Muscle layer of duodenum (tissue), 2 donors: Measurements from ENCODE around the gene PBRM1.

Experiments used
- H3K27ac ChIP-seq: one replicate; pipeline ENCODE4 v1.7.0; 2013; ENCODE audit warnings: mild to moderate bottlenecking, low read length
- H3K27me3 ChIP-seq: one replicate; pipeline ENCODE4 v1.7.0; 2013; ENCODE audit warnings: low read depth, mild to moderate bottlenecking, control low read depth, low read length
- H3K36me3 ChIP-seq, 2 donors: one replicate each; pipeline ENCODE4 v1.7.0; 2013; ENCODE audit warnings: low read length in 2 of 2, control low read depth in 1 of 2, mild to moderate bottlenecking in 1 of 2; ENCODE audit not compliant: insufficient read depth in 2 of 2, control insufficient read depth in 1 of 2
- H3K4me1 ChIP-seq, 2 donors: one replicate each; pipeline ENCODE4 v1.7.0; 2013; ENCODE audit warnings: low read length in 2 of 2, mild to moderate bottlenecking in 2 of 2, control low read depth in 1 of 2, moderate library complexity in 1 of 2; ENCODE audit not compliant: insufficient read depth in 2 of 2, control insufficient read depth in 1 of 2
- H3K4me3 ChIP-seq, 2 donors: one replicate each; pipeline ENCODE4 v1.7.0; 2013; ENCODE audit warnings: low read length in 2 of 2, low read depth in 1 of 2, mild to moderate bottlenecking in 1 of 2
- H3K9me3 ChIP-seq, 2 donors: one replicate each; pipeline ENCODE4 v1.7.0; 2013; ENCODE audit warnings: low read length in 2 of 2, control low read depth in 1 of 2, mild to moderate bottlenecking in 1 of 2; ENCODE audit not compliant: control insufficient read depth in 1 of 2
- donor health status: healthy.

The PBRM1 gene

DNA sequence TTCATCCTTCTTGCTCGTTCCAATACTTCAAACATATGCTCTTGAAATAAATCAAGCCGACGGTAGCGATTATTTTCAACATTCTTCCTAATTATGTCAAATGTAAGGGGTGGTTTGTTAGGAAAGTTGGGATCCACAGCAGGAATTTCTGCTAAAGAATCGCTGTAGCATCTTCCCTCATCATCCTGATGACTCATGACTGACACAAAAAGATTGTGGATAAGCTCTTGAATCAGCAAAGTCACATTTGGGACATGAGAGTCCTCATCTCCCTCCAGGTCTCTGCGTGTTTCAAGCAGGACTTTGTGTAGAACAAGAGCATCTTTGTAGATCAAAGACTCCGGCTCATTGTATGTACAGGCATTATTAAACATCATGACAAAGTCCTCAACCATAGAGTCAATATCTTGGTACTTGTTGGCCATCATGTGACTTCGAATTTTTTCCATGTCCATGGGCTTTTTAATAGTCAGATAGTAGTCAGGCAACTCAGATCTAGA, 76.3 kb downstream of the PBRM1 start:
- no peaks in the 10 kb centered on the region for H3K27me3 ChIP-seq
- H3K4me3 ChIP-seq, result no peak overlapping the region
- H3K4me1 ChIP-seq, result peaks cover 0 to 4% of the 10 kb centered on the region in 2 donors
- H3K36me3 ChIP-seq, result peaks cover 23 to 39% of the 10 kb centered on the region in 2 donors
- no peaks in the 10 kb centered on the region for H3K9me3 ChIP-seq
- H3K27ac ChIP-seq, result no peak overlapping the region

DNA sequence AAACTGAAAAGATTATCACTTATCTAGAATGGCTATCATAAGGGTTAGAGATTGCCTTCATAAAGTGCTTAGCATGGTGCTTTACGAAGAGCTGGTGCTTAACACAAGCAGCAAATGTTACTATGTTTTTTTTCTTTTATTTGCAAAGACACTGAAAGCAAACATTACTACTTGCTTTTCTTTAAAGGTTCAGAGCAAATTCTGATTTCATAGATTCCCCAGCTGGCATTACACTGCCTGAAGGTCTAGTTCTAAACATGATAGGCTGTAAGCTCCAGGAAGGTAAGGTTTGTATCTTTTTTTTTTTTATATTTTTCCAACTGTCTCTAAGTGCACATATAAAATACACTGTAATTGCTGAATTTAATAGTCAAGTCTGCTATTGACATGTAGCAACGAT, 77.4 kb downstream of the PBRM1 start:
- Histone ChIP-seq H3K4me1 (peaks cover 0 to 4% of the 10 kb centered on the region in 2 donors), H3K27me3 (no peaks in the 10 kb centered on the region), H3K27ac (no peak overlapping the region), H3K9me3 (no peaks in the 10 kb centered on the region), H3K36me3 (peaks cover 32 to 42% of the 10 kb centered on the region in 2 donors), H3K4me3 (no peak overlapping the region)

DNA sequence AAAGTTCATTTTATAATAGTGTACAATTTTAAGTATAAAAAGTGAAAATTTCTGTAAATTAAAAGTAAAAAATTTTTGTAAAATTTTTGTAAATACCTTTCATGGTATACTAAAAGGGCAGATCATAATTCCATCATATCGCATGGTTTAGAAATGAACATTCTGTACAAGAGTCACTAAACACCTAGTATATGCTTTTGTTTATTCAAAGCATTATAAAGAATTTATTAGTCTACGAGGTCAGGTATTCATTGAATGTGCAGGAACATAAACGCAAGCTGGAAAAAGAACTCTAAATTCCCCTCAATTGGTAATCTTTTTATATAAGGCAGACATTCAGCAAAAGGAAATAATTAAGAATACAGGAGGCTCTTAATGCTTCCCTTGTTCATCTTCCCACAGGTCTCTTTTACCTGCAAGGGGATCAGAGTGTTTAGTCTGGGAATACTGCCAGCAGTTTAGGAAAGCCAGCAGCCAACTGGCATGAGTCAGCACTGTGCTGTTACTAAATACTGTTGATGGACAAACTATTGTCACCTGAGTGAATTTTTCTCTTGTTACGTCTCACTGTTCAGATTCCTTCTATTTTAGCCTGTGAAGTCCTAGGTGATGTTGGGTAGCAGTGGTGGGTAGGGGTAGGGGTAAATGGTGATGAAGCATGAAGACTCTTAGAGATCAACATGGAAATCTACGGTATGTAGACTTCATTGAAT, 79.2 kb downstream of the PBRM1 start:
- peaks cover 0 to 4% of the 10 kb centered on the region in 2 donors for H3K4me1 ChIP-seq
- H3K36me3 ChIP-seq, result peaks cover 49 to 55% of the 10 kb centered on the region in 2 donors
- H3K27ac ChIP-seq, result no peak overlapping the region
- no peaks in the 10 kb centered on the region for H3K9me3 ChIP-seq
- H3K27me3 ChIP-seq, result no peaks in the 10 kb centered on the region
- no peak overlapping the region for H3K4me3 ChIP-seq

DNA sequence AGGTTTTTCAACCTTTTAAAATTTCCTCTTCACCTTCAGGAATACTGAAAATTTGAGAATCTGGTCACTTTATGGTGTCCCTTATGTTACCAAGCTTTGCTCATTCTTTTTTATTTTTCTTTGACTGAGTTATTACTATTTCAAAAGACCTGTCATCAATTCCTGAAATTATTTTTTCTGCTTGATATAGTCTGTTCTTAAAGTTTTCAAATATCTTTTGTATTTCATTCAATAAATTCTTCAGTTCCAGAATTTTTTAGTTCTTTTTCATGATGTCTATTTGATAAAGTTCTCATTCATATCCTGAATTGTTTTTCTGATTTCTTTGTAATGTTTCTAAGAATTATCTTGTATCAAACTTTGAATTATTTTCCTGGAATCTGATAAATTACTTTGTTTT, 85.5 kb downstream of the PBRM1 start:
- Histone ChIP-seq H3K9me3 (peaks cover 0 to 4% of the 10 kb centered on the region in 2 donors), H3K36me3 (peaks cover 34 to 50% of the 10 kb centered on the region in 2 donors), H3K4me1 (no peaks in the 10 kb centered on the region), H3K27ac (no peak overlapping the region), H3K4me3 (no peak overlapping the region), H3K27me3 (no peaks in the 10 kb centered on the region)

DNA sequence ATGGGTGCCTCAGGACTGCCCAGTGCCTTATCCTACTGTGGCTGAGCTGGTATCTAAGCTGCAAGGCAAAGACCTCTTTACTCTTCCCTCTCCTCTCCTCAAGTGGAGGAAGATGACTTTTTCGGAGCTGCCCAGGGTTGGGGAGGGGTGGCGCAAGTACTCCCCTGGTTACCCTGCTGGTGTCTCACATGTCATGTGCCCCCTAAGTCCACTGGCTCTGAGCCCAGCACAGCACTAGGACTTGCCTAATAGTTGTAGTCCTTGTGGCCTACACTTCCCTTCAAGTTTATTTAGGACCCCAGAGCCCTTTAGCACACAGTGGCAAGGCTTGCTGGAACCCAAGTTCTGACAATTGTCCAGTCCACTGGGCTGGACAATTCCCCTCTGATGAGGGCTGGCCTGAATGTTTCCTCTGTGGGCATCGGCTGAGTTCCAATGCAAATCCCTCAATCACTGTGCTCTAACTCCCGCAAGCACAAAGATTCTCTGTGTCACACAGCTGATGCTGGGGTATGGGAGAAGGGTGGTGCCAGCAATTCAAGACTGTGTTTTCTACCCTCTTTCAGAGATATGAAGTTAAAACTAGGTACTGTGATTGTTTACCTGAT, 89.0 kb downstream of the PBRM1 start:
- Histone ChIP-seq H3K36me3 (peaks cover 11 to 27% of the 10 kb centered on the region in 2 donors), H3K4me1 (no peaks in the 10 kb centered on the region), H3K9me3 (peaks cover 0 to 4% of the 10 kb centered on the region in 2 donors), H3K27ac (no peak overlapping the region), H3K4me3 (no peak overlapping the region), H3K27me3 (no peaks in the 10 kb centered on the region)

DNA sequence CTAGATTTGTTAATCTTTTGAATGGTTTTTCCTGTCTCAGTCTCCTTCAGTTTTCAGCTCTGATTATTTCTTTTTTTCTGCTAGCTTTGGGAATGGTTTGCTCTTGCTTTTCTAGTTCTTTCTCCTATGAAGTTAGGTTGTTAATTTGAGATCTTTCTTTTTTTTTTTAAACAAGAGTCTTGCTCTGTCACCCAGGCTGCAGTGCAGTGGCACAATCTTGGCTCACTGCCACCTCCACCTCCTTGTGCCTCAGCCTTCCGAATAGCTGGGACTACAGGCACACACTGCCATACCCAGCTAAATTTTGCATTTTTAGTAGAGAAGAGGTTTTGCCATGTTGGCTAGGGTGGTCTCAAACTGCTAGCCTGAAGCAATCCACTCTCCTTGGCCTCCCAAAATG, 92.6 kb downstream of the PBRM1 start:
- Histone ChIP-seq H3K27me3 (no peaks in the 10 kb centered on the region), H3K27ac (no peak overlapping the region), H3K4me3 (no peak overlapping the region), H3K9me3 (no peaks in the 10 kb centered on the region), H3K4me1 (no peaks in the 10 kb centered on the region), H3K36me3 (peaks cover 6 to 22% of the 10 kb centered on the region in 2 donors)

DNA sequence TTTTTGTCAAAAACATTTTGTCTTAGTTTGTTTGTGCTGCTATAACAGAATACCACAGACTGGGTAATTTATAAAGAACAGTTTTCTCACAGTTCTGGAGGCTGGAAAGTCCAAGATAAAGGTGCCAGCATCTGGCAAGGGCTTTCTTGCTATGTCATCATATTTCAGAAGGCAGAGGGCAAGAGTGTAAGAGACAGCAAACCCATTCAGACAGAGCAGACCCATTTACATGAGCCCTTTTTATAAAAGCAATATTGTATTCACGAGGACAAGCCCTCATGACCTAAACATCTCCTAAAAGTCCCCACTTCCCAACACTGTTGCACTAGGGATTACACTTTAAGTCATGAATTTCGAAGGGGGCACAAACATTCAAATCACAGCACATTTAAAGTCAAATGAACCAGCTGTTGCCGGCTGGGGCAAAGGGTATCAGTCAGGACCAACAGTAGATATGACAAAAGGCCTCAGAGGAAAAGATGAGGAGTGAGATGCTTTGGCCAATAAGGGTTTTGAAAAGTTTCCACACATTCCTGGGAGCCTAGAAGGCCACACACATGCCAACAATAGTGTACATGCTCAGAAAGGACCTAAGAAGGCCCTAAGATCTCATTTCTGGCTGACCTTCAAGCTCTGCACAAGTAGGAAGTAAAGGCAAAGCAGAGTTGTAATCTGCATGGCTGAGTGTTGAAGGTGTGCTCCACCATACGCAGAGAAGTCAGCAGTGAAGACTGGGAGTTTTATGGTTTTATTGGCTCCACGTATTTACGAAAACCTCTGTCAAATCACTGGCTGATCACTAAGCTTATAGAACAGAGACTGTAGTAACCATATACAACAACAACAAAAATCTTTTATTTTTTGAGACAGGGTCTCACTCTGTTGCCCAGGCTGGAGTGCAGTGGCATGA, 111.4 kb downstream of the PBRM1 start:
- H3K4me1 ChIP-seq, result no peaks in the 10 kb centered on the region
- H3K36me3 ChIP-seq, result peaks cover 25 to 36% of the 10 kb centered on the region in 2 donors
- H3K27me3 ChIP-seq, result no peaks in the 10 kb centered on the region
- no peak overlapping the region for H3K27ac ChIP-seq
- no peaks in the 10 kb centered on the region for H3K9me3 ChIP-seq
- no peak overlapping the region for H3K4me3 ChIP-seq

DNA sequence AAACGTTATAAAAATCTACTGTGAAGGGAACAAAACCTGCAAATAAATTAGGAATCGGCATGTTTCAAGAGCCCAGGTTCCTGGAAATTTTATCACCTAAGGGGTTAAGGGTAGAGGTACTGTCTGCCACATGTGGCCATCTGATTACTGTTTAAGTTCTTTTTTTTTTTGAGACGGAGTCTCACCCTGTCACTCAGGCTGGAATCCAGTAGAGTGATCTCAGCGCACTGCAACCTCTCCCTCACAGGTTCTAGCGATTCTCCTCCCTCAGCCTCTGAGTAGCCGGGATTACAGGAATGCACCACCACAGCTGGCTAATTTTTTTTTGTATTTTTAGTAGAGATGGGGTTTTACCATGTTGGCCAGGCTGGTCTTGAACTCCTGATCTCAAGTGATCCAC, 113.5 kb downstream of the PBRM1 start:
- Histone ChIP-seq H3K36me3 (peaks cover 8 to 30% of the 10 kb centered on the region in 2 donors), H3K9me3 (no peaks in the 10 kb centered on the region), H3K27ac (no peak overlapping the region), H3K27me3 (no peaks in the 10 kb centered on the region), H3K4me3 (no peak overlapping the region), H3K4me1 (no peaks in the 10 kb centered on the region)

DNA sequence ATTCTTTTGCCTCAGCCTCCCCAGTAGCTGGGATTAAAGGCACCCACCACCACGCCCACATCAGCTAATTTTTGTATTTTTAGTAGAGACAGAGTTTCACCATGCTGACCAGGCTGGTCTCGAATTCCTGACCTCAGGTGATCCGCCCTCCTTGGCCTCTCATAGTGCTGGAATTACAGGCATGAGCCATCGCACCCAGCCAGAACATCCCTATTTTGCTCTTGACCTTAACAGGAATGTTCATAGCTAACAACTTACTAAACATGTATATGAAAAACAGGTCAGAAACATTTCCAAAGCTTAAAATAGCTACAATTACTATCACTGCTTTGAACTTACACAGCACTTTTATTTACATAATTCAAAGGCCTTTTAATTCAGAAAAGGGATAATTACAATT, 115.6 kb downstream of the PBRM1 start:
- H3K27ac ChIP-seq, result no peak overlapping the region
- H3K36me3 ChIP-seq, result peaks cover 0 to 16% of the 10 kb centered on the region in 2 donors
- H3K27me3 ChIP-seq, result no peaks in the 10 kb centered on the region
- no peaks in the 10 kb centered on the region for H3K9me3 ChIP-seq
- H3K4me1 ChIP-seq, result no peaks in the 10 kb centered on the region
- no peak overlapping the region for H3K4me3 ChIP-seq

DNA sequence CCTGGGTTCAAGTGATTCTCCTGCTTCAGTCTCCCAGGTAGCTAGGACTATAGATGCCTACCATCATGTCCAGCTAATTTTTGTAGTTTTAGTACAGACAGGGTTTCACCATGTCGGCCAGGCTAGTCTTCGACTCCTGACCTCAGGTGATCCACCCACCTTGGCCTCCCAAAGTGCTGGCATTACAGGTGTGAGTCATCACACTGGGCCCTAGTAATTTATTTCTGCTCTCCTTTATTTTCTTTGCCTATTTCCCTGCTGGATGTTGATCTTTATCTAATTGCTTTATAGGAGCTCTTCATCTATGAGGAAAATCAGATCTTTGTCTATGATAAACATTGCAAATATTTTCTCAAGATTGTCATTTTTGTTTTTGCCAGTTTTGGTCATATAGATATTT, 117.6 kb downstream of the PBRM1 start:
- H3K36me3 ChIP-seq, result peaks cover 5 to 14% of the 10 kb centered on the region in 2 donors
- no peak overlapping the region for H3K4me3 ChIP-seq
- no peaks in the 10 kb centered on the region for H3K9me3 ChIP-seq
- no peaks in the 10 kb centered on the region for H3K27me3 ChIP-seq
- no peaks in the 10 kb centered on the region for H3K4me1 ChIP-seq
- H3K27ac ChIP-seq, result no peak overlapping the region

DNA sequence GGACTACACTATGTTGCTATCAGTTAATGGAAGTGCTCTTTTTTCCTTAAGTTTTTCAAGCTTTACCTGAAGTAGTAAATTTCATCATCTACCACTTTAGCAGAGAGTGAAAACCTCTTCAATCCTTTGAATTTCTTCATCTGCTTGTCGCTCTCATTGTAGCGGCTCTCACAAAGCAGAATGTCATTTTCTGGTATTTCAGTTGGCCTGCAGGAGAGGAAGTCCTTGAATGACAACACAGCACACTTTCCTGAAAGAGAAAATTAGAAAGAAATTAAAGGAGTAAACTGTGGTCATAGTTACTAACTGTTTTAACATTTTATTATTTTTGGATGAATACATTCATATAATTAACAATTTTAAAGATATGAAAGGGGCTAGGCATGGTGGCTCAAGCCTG, 121.7 kb downstream of the PBRM1 start:
- Histone ChIP-seq H3K9me3 (no peaks in the 10 kb centered on the region), H3K27me3 (no peaks in the 10 kb centered on the region), H3K4me3 (no peak overlapping the region), H3K27ac (no peak overlapping the region), H3K4me1 (no peaks in the 10 kb centered on the region), H3K36me3 (peaks cover 28 to 37% of the 10 kb centered on the region in 2 donors)
